Osteocyte (in vitro differentiated cells): ENCODE measurements around the gene POLR1H. TPM values are rescaled to one million over a fixed set of nuclear protein-coding genes. Genes with fewer than 3 reads are reported as not detected.

Experiments used
- DNase-seq: peaks from one replicate; pipeline ENCODE4 v3.0.0; 2021; ENCODE audit warnings: mixed read lengths; ENCODE audit not compliant: unreplicated experiment; ENCODE audit errors: extremely low spot score
- H3K27ac Mint-ChIP-seq: one replicate; pipeline ENCODE4 v1.8.0; 2021; ENCODE audit warnings: mild to moderate bottlenecking, mixed read lengths; ENCODE audit not compliant: unreplicated experiment
- H3K27me3 Mint-ChIP-seq: one replicate; pipeline ENCODE4 v1.8.0; 2021; ENCODE audit warnings: mixed read lengths; ENCODE audit not compliant: unreplicated experiment
- H3K36me3 Mint-ChIP-seq: one replicate; pipeline ENCODE4 v1.8.0; 2021; ENCODE audit warnings: mixed read lengths; ENCODE audit not compliant: unreplicated experiment
- H3K4me1 Mint-ChIP-seq: one replicate; pipeline ENCODE4 v1.8.0; 2021; ENCODE audit warnings: mixed read lengths; ENCODE audit not compliant: unreplicated experiment
- H3K4me3 Mint-ChIP-seq: one replicate; pipeline ENCODE4 v1.8.0; 2021; ENCODE audit warnings: mild to moderate bottlenecking, moderate library complexity, mixed read lengths; ENCODE audit not compliant: unreplicated experiment
- H3K9me3 Mint-ChIP-seq: one replicate; pipeline ENCODE4 v1.8.0; 2021; ENCODE audit warnings: mixed read lengths; ENCODE audit not compliant: unreplicated experiment
- CTCF ChIP-seq: fragments of 200-600 bp; sonication (generic); IDR thresholded peaks from 2 replicates; pipeline ENCODE4 v1.5.0; 2021; ENCODE audit warnings: antibody characterized with exemption, mild to moderate bottlenecking, moderate library complexity
- total RNA-seq: library from RNA; stranded (reverse); gene quantifications from 2 replicates; pipeline ENCODE4 v1.2.1, GENCODE V29; 2021

Gene POLR1H
- total RNA-seq, 1 donor from 2014 or later, result 20.1 TPM

GRCh38 chr6:30073489-30074235 lies 12.6 kb downstream of the POLR1H start:
- H3K27ac Mint-ChIP-seq, result no peak overlapping the region
- H3K4me1 Mint-ChIP-seq, result peaks cover 36% of the 10 kb centered on the region
- H3K36me3 Mint-ChIP-seq, result peaks cover 30% of the 10 kb centered on the region
- no peaks in the 10 kb centered on the region for H3K9me3 Mint-ChIP-seq
- no peak for DNase-seq
- peak overlapping the region; percentile 66 for H3K4me3 Mint-ChIP-seq
- no peak for TF ChIP-seq CTCF
- peaks cover 81% of the 10 kb centered on the region for H3K27me3 Mint-ChIP-seq

- H3K36me3 Mint-ChIP-seq, result peaks cover 26% of the 10 kb centered on the region
- H3K27ac Mint-ChIP-seq, result no peak overlapping the region
- peaks cover 89% of the 10 kb centered on the region for H3K27me3 Mint-ChIP-seq
These were observed 13.4 kb downstream of the POLR1H start for GRCh38 chr6:30074331-30075093.

GRCh38 chr6:30075094-30075789 lies 14.2 kb downstream of the POLR1H start, which contains the start of gene RNF39:
Gene RNF39 (minus strand): TSS chr6:30075769. CDS start chr6:30075585, 184 bp downstream.
- TF ChIP-seq CTCF, result no peak
- H3K9me3 Mint-ChIP-seq, result no peaks in the 10 kb centered on the region
- H3K27me3 Mint-ChIP-seq, result peaks cover 90% of the 10 kb centered on the region
- peaks cover 19% of the 10 kb centered on the region for H3K36me3 Mint-ChIP-seq
- no peak for DNase-seq
- H3K27ac Mint-ChIP-seq, result no peak within 1 kb of the TSS
- H3K4me3 Mint-ChIP-seq, result peak within 1 kb of the TSS; percentile 66
- H3K4me1 Mint-ChIP-seq, result peaks cover 36% of the 10 kb centered on the region

More at GRCh38 chr6:30074331-30075093, 13.4 kb downstream of the POLR1H start:
- DNase-seq, result no peak
- TF ChIP-seq CTCF, result no peak
- Mint-ChIP-seq H3K9me3 (no peaks in the 10 kb centered on the region), H3K4me3 (peak overlapping the region; percentile 66), H3K4me1 (peaks cover 36% of the 10 kb centered on the region)

GRCh38 chr6:30075790-30076732 lies 15.0 kb downstream of the POLR1H start:
- H3K27ac Mint-ChIP-seq, result no peak overlapping the region
- no peaks in the 10 kb centered on the region for H3K9me3 Mint-ChIP-seq
- DNase-seq, result no peak
- H3K27me3 Mint-ChIP-seq, result peaks cover 84% of the 10 kb centered on the region
- peaks cover 31% of the 10 kb centered on the region for H3K4me1 Mint-ChIP-seq
- peak overlapping the region; percentile 39 for H3K4me3 Mint-ChIP-seq
- peak; percentile 53 for TF ChIP-seq CTCF
- H3K36me3 Mint-ChIP-seq, result peaks cover 12% of the 10 kb centered on the region
